ENCODE data around the gene DCANP1.

DNA sequence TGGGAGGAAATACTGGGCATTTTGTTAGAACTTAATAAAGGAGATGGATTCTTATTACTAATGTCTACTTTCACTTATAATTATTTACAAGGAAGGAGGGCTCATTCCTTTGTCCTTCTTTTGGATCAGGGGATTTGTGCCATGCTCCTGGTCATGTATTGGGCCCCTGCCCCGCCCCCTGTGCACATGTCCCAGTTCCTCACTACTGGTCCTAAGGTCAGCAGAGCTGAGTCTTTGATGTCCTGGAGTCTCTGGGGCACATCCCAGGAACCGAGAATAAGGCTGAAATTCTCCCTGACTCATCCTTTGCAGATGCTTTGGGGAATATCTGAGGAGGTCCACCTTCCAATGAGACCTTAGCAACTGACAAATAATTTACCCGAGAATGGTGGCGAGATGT is 24.6 kb upstream of the DCANP1 start:
- no peak for TF ChIP-seq ZNF30 (CRISPR knock-in tag; IDR thresholded peaks at IDR 0.05)
- TF ChIP-seq, protein P1, sequence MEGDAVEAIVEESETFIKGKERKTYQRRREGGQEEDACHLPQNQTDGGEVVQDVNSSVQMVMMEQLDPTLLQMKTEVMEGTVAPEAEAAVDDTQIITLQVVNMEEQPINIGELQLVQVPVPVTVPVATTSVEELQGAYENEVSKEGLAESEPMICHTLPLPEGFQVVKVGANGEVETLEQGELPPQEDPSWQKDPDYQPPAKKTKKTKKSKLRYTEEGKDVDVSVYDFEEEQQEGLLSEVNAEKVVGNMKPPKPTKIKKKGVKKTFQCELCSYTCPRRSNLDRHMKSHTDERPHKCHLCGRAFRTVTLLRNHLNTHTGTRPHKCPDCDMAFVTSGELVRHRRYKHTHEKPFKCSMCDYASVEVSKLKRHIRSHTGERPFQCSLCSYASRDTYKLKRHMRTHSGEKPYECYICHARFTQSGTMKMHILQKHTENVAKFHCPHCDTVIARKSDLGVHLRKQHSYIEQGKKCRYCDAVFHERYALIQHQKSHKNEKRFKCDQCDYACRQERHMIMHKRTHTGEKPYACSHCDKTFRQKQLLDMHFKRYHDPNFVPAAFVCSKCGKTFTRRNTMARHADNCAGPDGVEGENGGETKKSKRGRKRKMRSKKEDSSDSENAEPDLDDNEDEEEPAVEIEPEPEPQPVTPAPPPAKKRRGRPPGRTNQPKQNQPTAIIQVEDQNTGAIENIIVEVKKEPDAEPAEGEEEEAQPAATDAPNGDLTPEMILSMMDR (CRISPR knock-in tag; IDR thresholded peaks at IDR 0.05) = no peak
- TF ChIP-seq KDM1A (CRISPR knock-in tag; IDR thresholded peaks at IDR 0.05) = no peak
- TF ChIP-seq HNRNPK (IDR thresholded peaks at IDR 0.05; ENCODE audit: low read depth, low read length, poor library complexity, severe bottlenecking) = no peak
- no peak for TF ChIP-seq RORA (CRISPR knock-in tag; IDR thresholded peaks at IDR 0.05)
- no peak for TF ChIP-seq SP1 (IDR thresholded peaks at IDR 0.05)
- TF ChIP-seq SP1 (CRISPR knock-in tag; IDR thresholded peaks at IDR 0.05) = no peak

Measured in HepG2 (cell line).